Retinal pigment epithelial cell (primary cell): ENCODE data around the gene RBM39.
"Not testable (repeated sequence)": the region's sequence is repeated elsewhere in the genome, so short reads cannot be mapped to it uniquely, and the experiment has no call there.

Experiments used
- DNase-seq: peaks from one replicate; pipeline ENCODE4 v3.0.0-alpha.2; 2010; ENCODE audit warnings: low read depth
- H3K4me3 ChIP-seq: 2 replicates; pipeline ENCODE4 v1.5.1; 2011; ENCODE audit warnings: mild to moderate bottlenecking, low read length, control low read depth, moderate library complexity
- TF ChIP-seq, protein P1 (sequence below): conservative IDR thresholded peaks from 2 replicates; pipeline ENCODE4 v1.5.1; 2011; ENCODE audit warnings: low read depth, low read length, control low read depth, inconsistent platforms

Gene RBM39

DNA sequence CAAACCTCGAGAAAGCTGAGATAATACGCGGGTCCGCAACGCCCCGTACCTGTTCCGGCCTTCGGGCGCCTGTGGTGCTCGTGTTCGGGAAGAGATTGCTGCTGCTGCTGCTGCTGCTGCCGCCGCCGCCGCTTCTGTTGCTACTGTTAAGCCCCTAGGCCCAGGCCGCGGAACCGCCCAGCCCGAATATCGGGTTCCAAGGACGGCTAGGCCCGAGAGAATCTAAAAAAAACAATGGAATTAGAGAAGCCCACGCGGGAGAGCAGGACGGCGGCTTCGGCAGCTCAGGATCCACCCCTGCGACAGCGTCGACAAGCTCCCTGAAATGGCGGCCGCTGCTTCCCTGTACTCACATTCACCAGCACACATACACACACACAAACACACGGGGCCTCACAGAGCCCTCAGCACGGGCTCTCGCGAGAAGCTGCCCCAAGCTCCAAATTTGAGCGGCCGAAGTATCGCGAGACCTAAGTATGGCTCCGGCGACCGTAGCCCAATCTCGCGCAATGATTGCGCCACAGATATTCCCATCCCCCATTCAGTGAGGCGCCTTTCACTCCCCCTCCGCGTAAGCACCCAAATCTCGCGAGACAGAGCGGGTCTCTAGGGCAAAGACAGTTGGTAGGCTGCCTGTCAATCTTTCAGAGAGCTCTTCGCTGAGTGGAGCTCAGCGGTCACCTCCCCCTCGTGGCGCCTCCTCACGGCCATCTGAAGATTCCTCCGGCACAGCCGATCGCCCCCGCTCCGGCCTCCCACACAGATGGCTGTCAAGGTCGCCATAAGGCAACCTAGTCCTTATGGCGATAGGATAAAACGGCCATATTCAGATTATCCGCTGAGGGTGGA lies at the start of gene RBM39:
RBM39 (minus strand) TSS at position 369 of the 849 bp plus-strand sequence. CDS start 1,386 bp downstream, outside the sequence.
- peak within 1 kb of the TSS; percentile 84 for H3K4me3 ChIP-seq
- peak; percentile 100 for DNase-seq
- TF ChIP-seq, protein P1, sequence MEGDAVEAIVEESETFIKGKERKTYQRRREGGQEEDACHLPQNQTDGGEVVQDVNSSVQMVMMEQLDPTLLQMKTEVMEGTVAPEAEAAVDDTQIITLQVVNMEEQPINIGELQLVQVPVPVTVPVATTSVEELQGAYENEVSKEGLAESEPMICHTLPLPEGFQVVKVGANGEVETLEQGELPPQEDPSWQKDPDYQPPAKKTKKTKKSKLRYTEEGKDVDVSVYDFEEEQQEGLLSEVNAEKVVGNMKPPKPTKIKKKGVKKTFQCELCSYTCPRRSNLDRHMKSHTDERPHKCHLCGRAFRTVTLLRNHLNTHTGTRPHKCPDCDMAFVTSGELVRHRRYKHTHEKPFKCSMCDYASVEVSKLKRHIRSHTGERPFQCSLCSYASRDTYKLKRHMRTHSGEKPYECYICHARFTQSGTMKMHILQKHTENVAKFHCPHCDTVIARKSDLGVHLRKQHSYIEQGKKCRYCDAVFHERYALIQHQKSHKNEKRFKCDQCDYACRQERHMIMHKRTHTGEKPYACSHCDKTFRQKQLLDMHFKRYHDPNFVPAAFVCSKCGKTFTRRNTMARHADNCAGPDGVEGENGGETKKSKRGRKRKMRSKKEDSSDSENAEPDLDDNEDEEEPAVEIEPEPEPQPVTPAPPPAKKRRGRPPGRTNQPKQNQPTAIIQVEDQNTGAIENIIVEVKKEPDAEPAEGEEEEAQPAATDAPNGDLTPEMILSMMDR: peak; percentile 42

DNA sequence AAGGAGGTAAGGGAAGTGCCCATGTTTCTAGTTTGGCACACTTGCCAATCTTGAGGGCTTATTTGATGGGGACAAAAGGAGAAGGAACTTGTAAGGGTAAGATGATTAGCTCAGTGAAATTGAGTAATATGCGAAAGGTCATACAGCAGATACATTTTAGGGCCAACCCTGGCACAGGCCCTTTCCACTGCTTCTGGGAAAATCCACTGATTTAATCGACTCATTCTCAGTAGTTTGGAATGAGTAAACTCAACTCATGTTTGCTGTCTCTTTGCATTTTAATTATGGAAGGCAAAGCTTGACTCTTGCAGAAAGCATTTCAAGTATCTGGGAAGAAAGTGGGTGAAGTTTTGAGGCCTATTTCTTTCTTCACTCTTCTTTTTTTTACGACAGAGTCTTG lies 49.8 kb upstream of the RBM39 start:
- peak; percentile 32 for DNase-seq
- TF ChIP-seq, protein P1: no peak
- H3K4me3 ChIP-seq: no peak overlapping the region

DNA sequence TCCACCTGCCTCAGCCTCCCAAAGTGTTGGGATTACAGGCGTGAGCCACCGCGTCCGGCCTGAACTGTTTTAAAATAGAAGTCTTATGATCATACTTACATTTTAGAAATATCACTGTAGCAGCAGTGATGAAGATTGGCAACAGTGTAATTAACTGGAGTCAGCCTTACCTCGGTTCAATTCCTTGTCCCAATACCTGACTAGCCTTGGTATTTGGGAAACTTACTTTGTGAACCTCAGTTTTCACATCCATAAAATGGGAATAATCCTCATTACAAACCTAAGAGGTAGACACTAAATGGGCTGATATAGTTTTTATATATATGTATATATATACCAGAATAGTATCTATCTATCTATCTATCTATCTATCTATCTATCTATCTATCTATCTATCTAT lies 49.0 kb upstream of the RBM39 start:
- no peak overlapping the region for H3K4me3 ChIP-seq
- no peak for DNase-seq
- TF ChIP-seq, protein P1: no peak

DNA sequence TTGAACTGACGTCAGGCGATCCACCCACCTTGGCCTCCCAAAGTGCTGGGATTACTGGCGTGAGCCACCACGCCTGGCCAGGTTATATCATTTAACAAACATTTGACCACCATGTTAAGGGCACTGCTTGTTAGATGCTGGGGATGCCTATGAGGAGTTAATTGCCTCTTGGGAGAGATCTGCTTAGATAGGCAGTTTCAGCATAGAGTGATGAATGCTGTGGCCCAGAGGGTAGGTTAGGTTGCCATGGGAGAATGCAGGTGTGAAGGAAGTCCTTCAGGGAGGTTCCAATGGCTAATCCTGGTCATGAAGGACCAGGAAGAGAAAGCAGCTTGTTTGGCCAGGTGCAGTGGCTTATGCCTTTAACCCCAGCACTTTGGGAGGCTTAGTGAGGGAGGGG lies 46.7 kb upstream of the RBM39 start:
- no peak overlapping the region for H3K4me3 ChIP-seq
- TF ChIP-seq, protein P1: no peak

DNA sequence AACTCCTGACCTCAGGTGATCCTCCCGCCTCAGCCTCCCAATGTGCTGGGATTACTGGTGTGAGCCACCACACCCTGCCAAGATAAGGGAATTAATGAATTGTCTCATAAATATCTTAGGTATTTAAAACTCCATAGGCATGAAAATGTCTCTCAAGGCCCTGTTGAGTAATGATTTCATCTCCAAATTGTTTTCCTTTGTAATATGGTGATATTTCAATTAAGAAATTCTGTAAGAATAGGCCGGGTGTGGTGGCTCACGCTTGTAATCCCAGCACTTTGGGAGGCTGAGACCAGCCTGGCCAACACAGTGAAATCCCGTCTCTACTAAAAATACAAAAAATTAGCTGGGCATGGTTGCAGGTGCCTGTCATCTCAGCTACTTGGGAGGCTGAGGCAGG lies 43.5 kb upstream of the RBM39 start:
- not testable (repeated sequence) for H3K4me3 ChIP-seq

More for the DNA sequence above, 46.7 kb upstream of the RBM39 start:
- no peak for DNase-seq

DNA sequence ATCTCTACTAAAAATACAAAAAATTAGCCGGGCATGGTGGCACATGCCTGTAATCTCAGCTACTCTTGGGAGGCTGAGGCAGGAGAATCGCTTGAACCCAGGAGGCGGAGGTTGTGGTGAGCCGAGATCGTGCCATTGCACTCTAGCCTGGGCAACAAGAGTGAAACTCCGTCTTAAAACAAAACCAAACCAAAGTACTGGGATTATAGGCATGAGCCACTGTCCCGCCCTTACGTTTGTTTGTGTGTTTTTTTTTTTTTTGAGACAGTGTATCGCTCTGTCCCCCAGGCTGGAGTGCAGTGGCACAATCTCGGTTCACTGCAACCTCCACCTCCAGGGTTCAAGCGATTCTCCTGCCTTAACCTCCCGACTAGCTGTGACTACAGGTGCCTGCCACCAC lies 41.8 kb upstream of the RBM39 start:
- not testable (repeated sequence) for H3K4me3 ChIP-seq, DNase-seq

More for the DNA sequence above, 43.5 kb upstream of the RBM39 start:
- DNase-seq: not testable (repeated sequence)

DNA sequence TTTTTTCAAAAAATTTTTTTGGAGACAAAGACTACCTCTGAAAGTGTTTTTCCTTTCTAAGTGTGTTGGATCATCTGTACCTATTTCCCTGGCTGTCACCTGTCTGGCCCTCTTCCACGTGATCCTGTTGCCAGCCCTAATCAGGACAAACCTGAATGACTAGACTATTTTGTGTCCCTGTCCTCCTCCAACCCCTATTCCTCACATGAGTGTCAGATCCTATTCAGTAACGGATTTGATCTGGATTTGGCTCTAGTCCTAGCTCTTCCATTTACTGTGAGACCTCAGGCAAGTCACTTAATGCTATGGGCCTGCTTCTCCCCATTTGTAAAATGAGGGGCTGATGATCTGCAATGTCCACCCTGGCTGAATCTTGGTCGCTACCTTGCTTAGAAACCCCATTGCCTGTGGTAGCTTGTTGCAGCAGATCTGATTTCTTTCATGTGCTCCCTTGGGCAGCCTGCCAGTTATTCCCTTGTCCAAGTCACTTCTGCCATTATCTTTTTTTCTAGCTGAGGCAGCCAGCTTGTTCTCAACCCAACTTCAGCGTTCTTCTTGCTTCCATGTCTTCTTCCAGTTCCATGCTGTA lies 34.5 kb upstream of the RBM39 start:
- H3K4me3 ChIP-seq: no peak overlapping the region
- TF ChIP-seq, protein P1: no peak
- no peak for DNase-seq

DNA sequence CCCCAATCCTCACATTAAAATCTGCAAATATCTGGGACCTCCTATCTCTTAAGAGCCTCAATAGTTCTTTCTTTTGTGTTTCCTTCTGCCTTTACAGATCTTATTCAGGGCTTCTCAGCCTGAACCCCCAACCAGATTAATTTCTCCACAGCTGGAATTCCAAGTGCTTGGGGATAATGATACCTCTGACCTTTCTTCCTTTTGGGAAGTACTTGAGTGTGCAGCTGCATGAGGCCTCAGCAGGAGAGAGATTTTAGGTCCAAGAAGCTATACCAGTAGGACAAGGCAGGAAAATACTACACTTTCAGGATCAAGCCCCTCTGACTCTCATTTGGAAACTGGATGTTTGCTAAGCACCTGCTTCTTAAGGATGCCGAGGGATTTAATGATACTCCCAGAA lies 32.3 kb upstream of the RBM39 start:
- DNase-seq: no peak
- TF ChIP-seq, protein P1: no peak
- no peak overlapping the region for H3K4me3 ChIP-seq
